NCI-H2196 (cell line): ENCODE data around the gene PPP2R1A.
"Not testable (repeated sequence)": the region's sequence is repeated elsewhere in the genome, so short reads cannot be mapped to it uniquely, and the experiment has no call there.

ENCODE experiments used
- DNase-seq: peaks from one replicate; lab custom pipeline; 2025; ENCODE audit not compliant: unreplicated experiment; lab: John Stamatoyannopoulos, UW

The PPP2R1A gene

DNA sequence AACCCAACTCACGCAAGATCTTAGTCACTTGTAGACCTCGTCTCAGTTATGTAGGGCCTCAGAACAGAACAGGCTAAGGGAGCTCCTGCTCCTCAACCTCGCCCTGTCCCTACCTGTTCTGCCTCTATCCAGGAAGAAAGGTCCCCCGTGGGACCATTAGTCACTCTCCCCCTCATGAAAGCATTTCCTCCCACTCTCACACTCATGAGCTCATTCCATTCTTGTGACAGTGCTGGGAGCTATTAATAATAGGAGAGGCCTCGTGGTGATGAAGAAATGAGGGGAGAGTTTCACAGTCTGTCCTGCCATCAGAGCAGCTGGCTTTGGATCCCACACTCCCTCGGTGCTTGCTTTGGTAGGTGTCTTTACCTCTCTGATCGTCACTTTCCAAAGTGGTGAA is 10.2 kb downstream of the PPP2R1A start:
- DNase-seq: no peak

DNA sequence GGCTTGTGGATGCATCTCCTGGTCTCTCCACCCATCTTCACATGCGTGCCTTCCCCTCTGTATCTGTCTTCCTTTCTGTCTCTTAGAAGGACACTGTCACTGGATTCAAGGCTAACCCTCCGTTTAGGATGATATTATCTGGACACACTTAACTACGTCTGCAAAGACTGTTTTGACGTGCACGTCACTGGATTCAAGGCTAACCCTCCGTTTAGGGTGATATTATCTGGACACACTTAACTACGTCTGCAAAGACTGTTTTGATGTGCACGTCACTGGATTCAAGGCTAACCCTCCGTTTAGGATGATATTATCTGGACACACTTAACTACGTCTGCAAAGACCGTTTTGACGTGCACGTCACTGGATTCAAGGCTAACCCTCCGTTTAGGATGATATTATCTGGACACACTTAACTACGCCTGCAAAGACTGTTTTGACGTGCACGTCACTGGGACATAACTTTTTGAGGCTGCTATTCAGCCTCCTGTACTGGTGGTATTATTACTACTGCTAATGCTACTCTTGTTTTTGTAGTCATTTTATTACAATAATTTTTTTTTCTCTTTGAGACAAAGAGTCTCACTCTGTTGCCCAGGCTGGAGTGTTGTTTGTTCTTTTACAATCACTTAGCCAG is 11.0 kb downstream of the PPP2R1A start:
- not testable (repeated sequence) for DNase-seq

DNA sequence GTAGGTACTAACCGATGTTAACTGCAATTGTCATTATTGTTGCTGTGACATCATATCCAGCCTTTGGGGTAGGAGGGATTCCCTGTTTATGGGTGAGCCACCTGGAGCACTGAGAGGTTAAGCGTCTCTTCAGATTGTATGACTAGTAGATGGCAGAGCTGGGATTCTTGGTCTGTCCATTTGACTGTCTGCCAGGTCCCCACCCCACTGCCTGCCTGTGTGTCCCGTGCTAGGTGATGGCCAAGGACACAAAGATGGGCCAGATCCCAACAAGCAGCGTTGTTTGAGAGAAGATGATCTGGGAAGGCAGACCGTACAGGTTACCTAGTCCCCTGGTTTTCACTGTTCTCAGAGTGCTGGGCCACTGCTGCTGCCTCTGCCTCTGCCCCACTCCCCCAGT is 16.6 kb downstream of the PPP2R1A start:
- no peak for DNase-seq

DNA sequence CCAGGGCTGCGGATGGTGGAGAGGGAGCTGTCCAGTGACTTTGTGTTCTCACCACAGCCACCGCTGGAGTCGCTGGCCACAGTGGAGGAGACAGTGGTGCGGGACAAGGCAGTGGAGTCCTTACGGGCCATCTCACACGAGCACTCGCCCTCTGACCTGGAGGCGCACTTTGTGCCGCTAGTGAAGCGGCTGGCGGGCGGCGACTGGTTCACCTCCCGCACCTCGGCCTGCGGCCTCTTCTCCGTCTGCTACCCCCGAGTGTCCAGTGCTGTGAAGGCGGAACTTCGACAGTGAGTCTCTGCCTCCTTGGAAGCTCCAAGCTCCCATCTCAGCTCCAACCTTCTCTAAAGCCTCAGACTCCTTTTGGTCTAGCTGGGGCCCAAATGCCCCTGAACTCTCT is 21.4 kb downstream of the PPP2R1A start:
- no peak for DNase-seq

DNA sequence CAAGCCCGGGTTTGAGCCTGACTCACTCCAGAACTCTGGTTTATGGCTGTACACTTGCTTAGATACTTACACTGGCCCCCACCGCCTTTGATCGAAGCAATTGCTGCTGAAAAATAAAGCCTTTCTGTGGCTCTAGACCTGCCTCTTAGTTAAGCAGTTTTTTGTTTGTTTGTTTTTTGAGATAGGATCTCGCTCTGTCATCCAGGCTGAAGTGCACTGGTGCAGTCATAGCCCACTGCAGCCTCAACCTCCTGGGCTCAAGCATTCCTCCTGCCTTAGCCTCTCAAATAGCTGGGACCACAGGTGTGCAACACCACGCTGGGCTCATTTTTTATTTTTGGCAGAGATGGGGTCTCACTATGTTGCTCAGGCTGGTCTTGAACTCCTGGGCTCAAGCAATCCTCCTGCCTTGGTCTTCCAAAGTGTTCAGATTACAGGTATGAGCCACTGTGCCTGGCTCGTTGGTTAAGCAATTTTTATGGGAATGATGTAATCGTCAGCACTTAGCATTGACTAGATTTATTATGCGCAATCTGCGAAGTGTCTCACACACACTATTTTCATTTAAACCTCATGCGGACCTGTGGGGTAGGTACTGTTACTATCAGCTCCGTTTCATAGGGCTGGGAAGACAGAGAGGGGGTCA is 22.2 kb downstream of the PPP2R1A start:
- DNase-seq: no peak

DNA sequence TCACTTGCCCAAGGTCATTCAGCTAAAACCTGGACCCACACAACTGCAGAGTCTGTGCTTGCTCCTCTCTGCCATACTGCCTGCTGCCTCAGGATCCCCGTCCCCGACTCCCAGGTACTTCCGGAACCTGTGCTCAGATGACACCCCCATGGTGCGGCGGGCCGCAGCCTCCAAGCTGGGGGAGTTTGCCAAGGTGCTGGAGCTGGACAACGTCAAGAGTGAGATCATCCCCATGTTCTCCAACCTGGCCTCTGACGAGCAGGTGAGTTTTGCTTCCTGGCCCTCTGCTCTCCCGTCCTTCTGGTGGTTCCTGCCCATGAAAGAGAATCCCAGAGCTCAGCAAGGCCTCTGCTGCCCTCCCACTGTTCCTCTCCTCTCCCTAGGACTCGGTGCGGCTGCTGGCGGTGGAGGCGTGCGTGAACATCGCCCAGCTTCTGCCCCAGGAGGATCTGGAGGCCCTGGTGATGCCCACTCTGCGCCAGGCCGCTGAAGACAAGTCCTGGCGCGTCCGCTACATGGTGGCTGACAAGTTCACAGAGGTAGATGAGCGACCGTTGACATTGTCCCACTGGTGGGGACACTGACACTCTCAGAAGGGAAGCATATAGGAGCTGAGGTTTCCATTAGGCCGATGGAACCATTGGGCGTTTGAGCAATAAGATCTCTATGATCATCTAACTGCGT is 22.9 kb downstream of the PPP2R1A start:
- DNase-seq: no peak

DNA sequence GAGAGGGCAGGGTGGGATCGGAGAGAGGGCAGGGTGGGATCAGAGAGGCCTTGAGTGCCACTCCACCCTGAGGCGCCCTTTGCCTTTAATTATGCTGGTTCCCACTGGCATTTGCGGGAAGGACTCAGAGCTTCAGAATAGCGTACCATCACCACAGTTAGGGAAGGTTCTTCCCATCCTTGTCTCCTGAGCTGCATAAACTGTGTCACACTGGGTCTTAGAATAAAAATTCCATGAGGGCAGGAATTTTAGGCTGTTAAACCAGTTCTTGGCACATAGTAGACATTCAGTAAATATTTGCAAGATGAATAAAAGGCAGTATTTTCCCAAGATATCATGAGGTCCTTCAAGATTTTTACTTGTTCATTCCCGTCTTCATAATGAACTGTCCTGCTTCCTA is 24.4 kb downstream of the PPP2R1A start:
- no peak for DNase-seq

DNA sequence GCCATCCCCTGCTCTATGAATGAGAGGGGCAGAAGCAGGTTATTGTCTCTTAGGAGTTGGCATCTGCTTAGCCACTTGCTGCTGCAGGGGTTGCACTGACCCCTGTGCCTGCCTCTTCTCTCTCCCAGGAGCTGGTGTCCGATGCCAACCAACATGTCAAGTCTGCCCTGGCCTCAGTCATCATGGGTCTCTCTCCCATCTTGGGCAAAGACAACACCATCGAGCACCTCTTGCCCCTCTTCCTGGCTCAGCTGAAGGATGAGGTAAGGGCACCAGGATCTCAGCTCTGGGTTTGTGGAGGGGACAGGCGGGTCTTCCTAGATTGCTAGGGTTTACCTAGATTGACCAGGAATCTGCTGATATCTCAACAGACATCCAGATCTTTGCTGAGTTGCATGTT is 26.5 kb downstream of the PPP2R1A start:
- DNase-seq: no peak

DNA sequence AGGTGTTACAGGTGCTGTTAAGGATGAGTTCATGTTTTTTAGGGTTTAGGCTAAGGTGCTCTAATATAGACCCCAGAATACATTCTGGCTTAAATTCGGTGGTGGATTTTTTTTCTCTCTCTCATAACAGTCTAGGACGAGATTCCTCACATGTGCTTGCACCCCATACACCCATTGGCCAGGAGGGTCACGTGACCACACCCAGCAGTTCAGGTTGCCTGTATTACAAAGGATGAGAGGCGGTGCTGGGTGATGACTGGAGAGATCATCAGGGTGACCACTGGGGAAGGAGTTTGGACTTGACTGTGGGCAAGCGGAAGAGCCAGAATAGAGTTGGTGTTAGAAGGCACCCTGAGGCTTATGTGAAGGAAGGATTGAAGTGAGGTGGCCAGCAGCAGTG is 27.7 kb downstream of the PPP2R1A start:
- no peak for DNase-seq

DNA sequence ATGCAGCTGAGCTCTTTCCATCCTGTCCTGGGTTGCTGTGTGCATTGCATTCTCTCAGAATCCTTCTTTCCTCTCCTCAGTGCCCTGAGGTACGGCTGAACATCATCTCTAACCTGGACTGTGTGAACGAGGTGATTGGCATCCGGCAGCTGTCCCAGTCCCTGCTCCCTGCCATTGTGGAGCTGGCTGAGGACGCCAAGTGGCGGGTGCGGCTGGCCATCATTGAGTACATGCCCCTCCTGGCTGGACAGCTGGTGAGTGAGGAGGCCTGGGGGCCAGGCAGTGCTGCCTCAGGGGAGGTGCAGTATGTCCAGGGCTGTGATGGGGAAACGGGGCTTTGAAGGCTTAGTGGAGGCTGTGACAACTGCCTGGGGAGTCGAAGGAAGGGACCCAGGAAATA is 29.8 kb downstream of the PPP2R1A start:
- no peak for DNase-seq

DNA sequence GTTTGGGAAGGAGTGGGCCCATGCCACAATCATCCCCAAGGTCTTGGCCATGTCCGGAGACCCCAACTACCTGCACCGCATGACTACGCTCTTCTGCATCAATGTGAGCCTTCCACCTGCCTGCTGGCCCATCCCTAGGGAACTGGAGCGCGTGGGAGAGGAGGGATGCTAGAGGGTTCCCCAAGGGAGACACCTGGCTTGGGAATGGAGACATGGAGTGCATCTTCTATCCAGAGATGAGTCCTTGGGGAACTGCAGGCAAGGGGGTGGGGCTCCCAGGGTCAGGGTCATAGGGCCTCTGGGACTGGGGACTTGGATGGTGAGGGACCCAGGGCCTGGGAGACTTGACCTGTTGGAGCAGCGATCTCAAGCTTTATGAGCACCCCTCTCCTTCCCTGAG is 31.2 kb downstream of the PPP2R1A start:
- no peak for DNase-seq

DNA sequence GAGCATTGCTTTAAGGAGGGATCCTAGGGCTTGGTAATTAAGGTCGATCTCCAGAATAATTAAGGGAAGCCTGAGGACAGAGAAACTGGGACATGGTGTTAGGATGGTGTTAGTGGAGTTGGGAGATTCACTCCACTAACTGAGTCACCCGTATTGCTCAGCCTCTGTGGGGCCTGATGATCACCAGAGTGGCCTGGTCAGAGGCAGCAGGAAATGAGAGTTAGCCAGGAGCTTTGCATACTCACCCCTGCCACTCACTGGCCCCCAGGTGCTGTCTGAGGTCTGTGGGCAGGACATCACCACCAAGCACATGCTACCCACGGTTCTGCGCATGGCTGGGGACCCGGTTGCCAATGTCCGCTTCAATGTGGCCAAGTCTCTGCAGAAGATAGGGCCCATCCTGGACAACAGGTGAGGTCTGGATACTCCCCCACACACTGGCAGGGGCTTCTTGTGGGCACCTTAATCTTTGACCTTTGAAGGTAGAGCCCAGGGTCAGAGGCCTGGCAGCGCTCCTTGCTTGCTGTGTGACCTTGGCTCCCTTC is 32.1 kb downstream of the PPP2R1A start:
- DNase-seq: no peak

DNA sequence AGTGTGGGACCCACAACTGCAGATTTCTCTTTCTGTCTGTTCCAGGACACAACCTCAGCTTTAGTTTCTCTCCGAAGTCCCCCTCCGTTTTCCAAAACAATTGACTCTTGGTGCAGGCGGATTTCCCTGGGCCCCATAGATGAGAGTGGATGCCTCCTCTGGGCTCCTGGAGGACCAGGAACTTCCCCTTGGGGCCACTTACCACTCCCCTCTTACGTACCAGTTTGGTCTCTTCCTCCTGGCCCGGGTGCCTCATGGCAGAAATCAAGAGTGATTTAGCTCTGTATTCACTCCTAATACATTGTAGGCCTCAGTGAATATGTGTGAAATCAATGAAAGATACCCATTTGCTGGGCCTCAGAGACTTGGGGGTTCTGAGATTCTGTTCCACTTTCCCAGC is 34.4 kb downstream of the PPP2R1A start:
- no peak for DNase-seq

DNA sequence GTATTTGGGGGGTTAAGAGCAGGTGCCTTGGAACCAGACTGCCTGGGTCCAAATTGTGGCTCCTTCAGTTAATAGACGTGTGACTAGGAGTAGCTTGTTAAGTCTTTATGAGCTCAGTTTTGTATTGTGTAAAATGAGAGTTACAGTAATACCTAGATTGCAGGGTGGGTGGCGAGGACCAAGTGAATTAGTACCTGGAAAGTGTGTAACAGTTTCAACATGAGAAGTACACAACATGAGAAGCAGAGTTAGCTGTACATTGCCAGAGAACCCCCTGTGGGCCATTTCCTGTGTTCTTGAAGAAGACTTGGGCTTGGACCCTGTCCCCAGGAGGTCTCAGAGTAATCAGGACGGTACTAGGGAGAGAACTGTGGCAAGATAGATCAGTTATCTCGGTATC is 36.8 kb downstream of the PPP2R1A start:
- no peak for DNase-seq

DNA sequence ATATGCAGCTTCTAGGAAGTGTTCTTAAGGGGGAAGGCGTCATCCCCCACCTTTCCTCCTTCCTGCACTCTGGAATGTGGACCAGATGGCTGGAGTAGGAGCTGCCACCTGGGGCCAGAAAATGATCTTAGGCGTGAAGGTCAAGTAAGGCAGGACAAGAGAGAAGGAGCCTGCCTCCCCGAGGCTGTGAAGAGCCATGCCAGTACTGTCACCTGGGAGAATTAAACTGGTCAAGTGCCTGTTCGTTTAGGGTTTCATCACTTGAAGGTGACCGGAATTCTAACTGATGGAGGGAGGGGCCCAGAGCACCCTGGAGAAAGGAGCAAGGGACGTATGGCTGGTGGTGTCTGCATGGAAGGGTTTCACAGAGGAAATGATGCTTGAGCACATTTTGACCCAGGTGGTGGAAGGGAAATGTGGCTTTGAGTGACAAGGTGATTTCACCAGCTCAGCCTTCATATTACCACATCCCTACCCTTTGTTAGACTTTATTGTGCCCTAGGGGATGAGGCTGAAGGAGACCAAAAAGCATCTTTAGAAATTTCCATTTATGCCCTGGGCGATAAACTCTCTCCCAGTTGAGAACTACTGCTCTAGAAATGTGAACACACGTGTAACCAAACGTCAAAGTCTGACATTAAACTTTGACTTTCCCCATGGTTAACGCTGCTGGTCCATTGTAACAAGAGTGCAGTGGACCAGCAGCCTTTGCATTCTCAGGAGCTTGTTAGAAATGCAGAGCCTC is 37.5 kb downstream of the PPP2R1A start:
- no peak for DNase-seq

DNA sequence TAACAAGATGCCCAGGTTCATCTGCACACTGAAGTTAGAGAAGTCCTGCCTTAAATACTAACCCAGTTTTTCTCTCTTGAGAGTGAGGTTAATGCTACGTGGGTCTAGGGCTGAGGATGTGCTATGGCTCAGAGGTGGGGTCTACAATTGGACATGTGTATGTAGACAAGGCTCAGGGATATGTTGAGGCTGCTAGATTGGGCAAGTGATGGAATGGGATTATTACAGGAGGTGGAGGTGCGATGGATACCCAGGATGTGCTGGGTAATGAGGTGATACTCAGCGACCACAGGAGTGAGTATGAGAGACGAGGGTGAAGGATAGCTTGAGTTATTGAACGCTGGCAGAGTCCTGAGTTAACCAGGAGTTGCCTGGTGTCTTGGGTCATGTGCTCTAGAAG is 38.1 kb downstream of the PPP2R1A start:
- no peak for DNase-seq

DNA sequence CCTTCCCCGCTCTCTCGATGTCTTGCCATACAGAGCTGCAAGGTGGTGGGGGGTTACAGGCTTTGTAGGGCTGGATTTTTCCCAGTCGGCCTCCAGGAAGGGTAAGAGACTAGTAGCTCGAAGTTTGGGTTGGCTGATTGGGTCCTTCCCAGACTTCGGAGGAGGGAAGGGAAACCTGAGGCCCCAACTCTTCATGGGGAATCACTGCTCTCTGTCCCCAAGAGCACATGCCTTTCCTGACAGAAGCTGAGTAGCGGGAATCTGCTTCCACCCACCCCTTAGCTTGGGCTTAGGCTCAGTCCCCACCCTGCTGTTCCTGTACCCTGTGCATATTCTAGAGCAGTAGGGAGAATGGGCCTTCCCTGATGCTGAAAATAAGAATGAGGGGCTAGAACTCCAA is 39.7 kb downstream of the PPP2R1A start:
- DNase-seq: no peak

DNA sequence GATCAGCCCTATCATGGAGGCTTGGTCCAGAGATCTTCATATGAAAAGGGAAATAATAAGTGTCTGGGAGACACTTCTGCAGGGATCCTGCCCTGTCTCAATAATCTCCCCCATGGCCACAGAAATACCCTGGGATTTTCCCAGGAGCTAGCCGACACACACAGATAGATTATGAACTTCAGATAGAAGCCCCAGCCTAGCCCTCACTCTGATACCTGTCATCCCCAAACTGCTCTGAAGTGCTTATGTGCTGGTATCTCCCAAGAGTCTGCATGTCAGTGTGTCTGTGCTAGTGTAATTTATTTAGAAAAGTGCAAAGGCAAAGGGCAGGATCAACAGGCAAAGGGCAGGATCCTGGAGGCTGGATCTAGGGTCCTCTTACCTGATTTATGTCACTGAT is 40.8 kb downstream of the PPP2R1A start:
- no peak for DNase-seq

DNA sequence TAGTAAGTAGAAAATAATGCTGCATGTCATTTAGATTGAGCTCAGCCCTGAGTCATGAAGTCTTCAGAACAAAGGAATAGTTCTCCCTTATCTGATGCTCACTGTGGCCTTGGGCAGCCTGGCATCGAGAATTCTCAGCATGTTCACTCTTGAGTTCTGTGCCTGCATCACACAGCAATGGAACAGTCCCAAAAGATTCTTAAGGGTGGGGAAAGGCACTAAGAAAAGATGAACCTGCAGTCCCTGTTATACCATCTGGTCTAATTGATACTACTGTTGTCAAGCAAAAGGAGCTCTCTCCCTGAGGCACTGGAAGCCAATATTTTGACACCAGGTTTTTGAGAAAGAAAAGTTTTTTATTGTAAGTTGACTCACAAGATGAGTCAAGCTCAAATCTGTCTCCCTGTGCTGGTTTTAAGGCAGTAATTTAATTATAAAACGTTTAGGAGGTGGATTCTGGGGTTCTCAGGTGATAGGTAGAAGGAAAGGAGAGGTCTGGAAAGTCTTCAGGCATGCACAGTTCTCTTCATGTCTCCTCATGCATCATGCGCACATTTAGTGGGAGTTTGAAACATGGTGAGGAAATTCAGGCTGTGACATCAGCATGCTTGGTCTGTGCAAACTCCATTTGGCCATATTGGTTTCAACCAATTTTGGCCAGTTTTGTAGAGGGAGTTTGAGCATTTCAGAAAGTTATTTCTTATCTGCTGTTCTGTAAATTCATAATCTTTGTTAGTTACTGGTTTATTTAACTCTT is 41.5 kb downstream of the PPP2R1A start:
- DNase-seq: no peak

DNA sequence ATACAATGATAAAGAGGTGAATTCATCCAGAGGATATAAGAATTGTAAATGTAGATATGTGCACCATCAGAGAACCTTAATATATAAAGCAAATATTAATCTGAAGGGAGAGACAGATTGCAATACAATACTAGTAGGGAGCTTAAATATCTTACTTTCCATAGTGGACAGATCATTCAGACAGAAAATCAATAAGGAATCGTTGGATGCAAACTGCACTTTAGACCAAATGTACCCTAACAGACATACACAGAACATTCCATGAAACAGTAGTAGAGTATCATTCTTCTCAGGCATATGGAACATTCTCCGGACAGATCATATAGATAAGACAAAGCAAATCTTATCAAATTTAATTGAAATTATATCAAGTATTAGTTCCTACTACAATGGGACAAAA is 44.6 kb downstream of the PPP2R1A start:
- no peak for DNase-seq

DNA sequence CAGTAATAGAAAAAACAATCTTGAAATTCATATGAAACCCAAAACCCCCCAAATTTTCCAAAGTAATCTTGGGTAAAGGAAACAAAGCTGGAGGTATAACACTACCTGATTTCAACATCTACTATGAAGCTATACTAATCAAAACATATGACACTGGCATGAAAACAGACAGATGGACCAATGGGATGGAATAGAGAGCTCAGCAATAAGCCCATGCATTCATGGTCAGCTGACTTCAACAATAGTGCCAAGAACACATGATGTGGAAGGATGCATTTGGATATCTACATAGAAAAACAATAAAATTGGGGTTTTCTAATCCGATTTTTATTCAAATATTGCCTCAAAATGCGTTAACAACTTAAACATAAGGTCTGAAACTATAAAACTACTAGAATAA is 47.3 kb downstream of the PPP2R1A start:
- no peak for DNase-seq
